ENCODE measurements around the gene MYO9B.
"Not testable (repeated sequence)": the region's sequence is repeated elsewhere in the genome, so short reads cannot be mapped to it uniquely, and the experiment has no call there.

The MYO9B gene

DNA sequence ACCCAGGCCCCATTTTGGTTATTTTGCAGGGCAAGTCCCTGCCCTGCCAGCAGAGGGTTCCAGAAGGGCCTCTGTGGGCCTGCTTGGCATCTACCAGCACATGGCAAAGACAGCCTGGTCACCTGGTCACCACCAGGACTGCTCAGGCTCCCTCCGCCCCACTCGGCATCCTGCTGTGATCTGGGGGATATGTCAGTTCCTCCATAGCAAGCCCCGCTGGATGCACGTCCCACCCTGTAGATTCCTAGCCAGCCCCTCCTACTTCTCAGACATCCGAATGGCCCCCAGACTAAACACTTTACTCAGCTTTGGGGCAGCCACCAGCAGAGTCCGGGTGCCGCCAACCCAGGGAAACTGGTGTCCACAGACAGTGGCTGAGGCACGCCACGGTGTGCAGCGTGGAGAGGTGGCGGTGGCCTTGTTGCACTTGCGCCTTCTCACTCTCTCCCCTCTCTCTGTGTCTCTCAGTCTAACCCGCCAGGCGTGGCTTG, 107.7 kb downstream of the MYO9B start:
- no peaks in the 10 kb centered on the region for H3K27me3 ChIP-seq (ENCODE audit: low read depth, low read length)
- peak overlapping the region; percentile 13; the same call in 1 of the 2 replicates for H3K9ac ChIP-seq (ENCODE audit: low read length)
- peaks cover 39% of the 10 kb centered on the region for H3K36me3 ChIP-seq (replicated peaks; ENCODE audit: low read depth, low read length)
- peaks cover 16% of the 10 kb centered on the region for H3K4me1 ChIP-seq (ENCODE audit: low read length)
- TF ChIP-seq, protein P1, sequence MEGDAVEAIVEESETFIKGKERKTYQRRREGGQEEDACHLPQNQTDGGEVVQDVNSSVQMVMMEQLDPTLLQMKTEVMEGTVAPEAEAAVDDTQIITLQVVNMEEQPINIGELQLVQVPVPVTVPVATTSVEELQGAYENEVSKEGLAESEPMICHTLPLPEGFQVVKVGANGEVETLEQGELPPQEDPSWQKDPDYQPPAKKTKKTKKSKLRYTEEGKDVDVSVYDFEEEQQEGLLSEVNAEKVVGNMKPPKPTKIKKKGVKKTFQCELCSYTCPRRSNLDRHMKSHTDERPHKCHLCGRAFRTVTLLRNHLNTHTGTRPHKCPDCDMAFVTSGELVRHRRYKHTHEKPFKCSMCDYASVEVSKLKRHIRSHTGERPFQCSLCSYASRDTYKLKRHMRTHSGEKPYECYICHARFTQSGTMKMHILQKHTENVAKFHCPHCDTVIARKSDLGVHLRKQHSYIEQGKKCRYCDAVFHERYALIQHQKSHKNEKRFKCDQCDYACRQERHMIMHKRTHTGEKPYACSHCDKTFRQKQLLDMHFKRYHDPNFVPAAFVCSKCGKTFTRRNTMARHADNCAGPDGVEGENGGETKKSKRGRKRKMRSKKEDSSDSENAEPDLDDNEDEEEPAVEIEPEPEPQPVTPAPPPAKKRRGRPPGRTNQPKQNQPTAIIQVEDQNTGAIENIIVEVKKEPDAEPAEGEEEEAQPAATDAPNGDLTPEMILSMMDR (IDR thresholded peaks at IDR 0.05; ENCODE audit: low read depth, low read length): 0 out of 2 replicates have a peak, but pooled peaks have one; percentile 20
- TF ChIP-seq EZH2phosphoT487 (IDR thresholded peaks at IDR 0.05; ENCODE audit: low read depth): no peak
- H2AFZ ChIP-seq (ENCODE audit: low read depth, low read length): 0 out of 2 replicates have a peak overlapping the region, but pooled peaks have one; percentile 1
- H3K79me2 ChIP-seq (ENCODE audit: low read length): no peaks in the 10 kb centered on the region
- no peaks in the 10 kb centered on the region for H4K20me1 ChIP-seq (ENCODE audit: insufficient read depth, low read length)
- H3K9me3 ChIP-seq (ENCODE audit: insufficient read depth, low read length): no peaks in the 10 kb centered on the region
- peak overlapping the region; percentile 32 for H3K4me3 ChIP-seq (ENCODE audit: low read length)
- peak overlapping the region; percentile 61 for H3K4me2 ChIP-seq (ENCODE audit: low read length)
- H3K27ac ChIP-seq (ENCODE audit: low read length): peak overlapping the region; percentile 46

DNA sequence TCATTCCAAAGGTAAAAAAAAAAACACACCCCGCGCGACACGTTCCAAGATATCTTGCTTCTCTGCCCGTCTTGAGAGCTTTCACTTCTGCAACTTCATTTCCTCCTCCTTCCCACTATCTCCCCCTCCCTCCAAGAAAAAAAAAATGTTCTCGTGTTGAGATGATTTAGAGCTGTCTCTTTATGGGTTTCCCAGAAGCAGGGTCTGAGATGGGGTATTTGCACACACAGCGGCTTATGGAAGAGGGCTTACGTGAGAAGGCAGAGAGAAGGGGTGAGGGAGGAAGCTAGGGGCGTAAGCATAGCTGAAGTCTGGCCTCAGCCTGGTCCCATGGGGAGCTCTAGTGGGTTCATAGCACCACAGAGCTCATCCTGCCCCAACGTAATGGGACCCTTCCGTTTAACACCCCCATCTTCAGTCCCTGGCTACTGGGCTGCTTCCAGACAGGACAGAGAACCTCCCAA, 108.3 kb downstream of the MYO9B start:
- Histone ChIP-seq H3K4me2 (ENCODE audit: low read length) (peak overlapping the region; percentile 61), H2AFZ (ENCODE audit: low read depth, low read length) (0 out of 2 replicates have a peak overlapping the region, but pooled peaks have one; percentile 1)

DNA sequence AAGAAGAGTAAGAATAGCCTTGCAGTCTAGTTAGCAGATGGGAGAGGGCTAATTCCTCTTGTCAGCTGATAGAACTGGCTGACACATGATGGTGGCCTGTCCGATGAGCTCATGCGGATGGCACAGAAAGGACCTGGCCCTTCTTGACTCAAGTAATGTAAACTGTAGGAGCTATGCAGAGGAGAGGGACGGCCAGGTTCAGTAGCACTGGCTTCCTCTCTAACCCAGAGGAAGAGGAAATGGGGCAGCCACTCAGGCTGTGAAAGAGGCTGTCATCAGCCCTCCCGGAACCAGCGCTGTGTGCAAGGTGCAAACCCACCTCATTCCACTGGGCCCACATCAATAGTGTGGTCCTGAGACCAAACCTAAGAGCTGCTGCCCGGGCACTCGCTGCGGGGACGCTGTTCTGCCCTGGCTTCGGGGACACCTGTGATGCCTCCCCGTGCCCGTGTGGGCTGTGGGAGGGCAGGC, 108.8 kb downstream of the MYO9B start:
- H3K4me1 ChIP-seq (ENCODE audit: low read length): peaks cover 16% of the 10 kb centered on the region
- TF ChIP-seq, protein P1 (IDR thresholded peaks at IDR 0.05; ENCODE audit: low read depth, low read length): no peak
- no peak for TF ChIP-seq EZH2phosphoT487 (IDR thresholded peaks at IDR 0.05; ENCODE audit: low read depth)
- H3K36me3 ChIP-seq (replicated peaks; ENCODE audit: low read depth, low read length): peaks cover 43% of the 10 kb centered on the region
- peak overlapping the region; percentile 46 for H3K27ac ChIP-seq (ENCODE audit: low read length)
- no peaks in the 10 kb centered on the region for H3K79me2 ChIP-seq (ENCODE audit: low read length)
- peak overlapping the region; percentile 61; the same call in 1 of the 2 replicates for H3K4me2 ChIP-seq (ENCODE audit: low read length)
- no peak overlapping the region for H2AFZ ChIP-seq (ENCODE audit: low read depth, low read length)
- H3K4me3 ChIP-seq (ENCODE audit: low read length): no peak overlapping the region
- H3K9me3 ChIP-seq (ENCODE audit: insufficient read depth, low read length): no peaks in the 10 kb centered on the region
- H4K20me1 ChIP-seq (ENCODE audit: insufficient read depth, low read length): no peaks in the 10 kb centered on the region
- H3K27me3 ChIP-seq (ENCODE audit: low read depth, low read length): no peaks in the 10 kb centered on the region
- no peak overlapping the region for H3K9ac ChIP-seq (ENCODE audit: low read length)

More for the DNA sequence above, 108.3 kb downstream of the MYO9B start:
- Histone ChIP-seq H4K20me1 (ENCODE audit: insufficient read depth, low read length) (no peaks in the 10 kb centered on the region), H3K27ac (ENCODE audit: low read length) (peak overlapping the region; percentile 46), H3K4me3 (ENCODE audit: low read length) (peak overlapping the region; percentile 32), H3K79me2 (ENCODE audit: low read length) (no peaks in the 10 kb centered on the region), H3K4me1 (ENCODE audit: low read length) (peaks cover 16% of the 10 kb centered on the region), H3K9ac (ENCODE audit: low read length) (peak overlapping the region; percentile 13; the same call in 1 of the 2 replicates), H3K27me3 (ENCODE audit: low read depth, low read length) (no peaks in the 10 kb centered on the region), H3K9me3 (ENCODE audit: insufficient read depth, low read length) (no peaks in the 10 kb centered on the region), H3K36me3 (replicated peaks; ENCODE audit: low read depth, low read length) (peaks cover 39% of the 10 kb centered on the region)
- TF ChIP-seq EZH2phosphoT487 (IDR thresholded peaks at IDR 0.05; ENCODE audit: low read depth): no peak
- TF ChIP-seq, protein P1 (IDR thresholded peaks at IDR 0.05; ENCODE audit: low read depth, low read length): no peak

DNA sequence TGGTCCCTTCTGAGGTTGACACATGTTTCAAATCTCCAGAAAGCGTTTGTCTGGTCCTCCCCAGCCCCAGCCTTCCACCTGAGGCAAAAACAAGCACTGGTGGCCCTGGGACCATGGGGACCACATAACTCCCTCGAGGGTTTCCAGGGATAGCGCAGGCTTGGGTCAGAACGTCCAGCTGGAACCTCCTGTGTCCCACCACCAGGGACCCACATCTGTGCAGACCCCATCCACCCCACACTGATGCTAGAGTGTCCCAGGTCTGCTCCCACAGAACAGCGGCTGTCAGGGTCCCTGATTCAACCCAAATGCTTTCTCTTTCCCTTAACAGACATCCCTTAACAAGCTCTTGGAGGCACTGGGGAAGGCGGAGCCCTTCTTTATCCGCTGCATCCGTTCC, 110.0 kb downstream of the MYO9B start:
- TF ChIP-seq, protein P1 (IDR thresholded peaks at IDR 0.05; ENCODE audit: low read depth, low read length): no peak
- TF ChIP-seq EZH2phosphoT487 (IDR thresholded peaks at IDR 0.05; ENCODE audit: low read depth): no peak
- Histone ChIP-seq H3K36me3 (replicated peaks; ENCODE audit: low read depth, low read length) (peaks cover 45% of the 10 kb centered on the region), H3K4me1 (ENCODE audit: low read length) (peaks cover 16% of the 10 kb centered on the region)

DNA sequence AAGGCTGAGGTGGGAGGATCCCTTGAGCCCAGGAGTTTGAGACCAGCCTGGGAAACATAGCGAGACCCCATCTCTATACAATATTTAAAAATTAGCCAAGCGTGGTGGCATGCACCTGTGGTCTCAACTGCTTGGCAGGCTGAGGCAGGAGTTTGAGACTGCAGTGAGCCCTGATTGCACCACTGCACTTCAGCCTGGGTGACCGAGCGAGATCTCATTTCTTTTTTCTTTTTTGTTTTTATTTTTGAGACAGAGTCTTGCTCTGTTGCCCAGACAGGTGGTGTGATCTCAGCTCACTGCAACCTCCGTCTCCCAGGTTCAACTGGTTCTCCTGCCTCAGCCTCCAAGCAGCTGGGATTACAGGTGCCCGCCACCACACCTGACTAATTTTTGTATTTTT, 116.2 kb downstream of the MYO9B start:
- not testable (repeated sequence) for H3K9me3 ChIP-seq (ENCODE audit: insufficient read depth, low read length); H3K79me2 ChIP-seq (ENCODE audit: low read length); H2AFZ ChIP-seq (ENCODE audit: low read depth, low read length); H3K27me3 ChIP-seq (ENCODE audit: low read depth, low read length); H3K4me2 ChIP-seq (ENCODE audit: low read length); H3K9ac ChIP-seq (ENCODE audit: low read length); H4K20me1 ChIP-seq (ENCODE audit: insufficient read depth, low read length); H3K27ac ChIP-seq (ENCODE audit: low read length); H3K4me1 ChIP-seq (ENCODE audit: low read length); H3K4me3 ChIP-seq (ENCODE audit: low read length)
- peaks cover 53% of the 10 kb centered on the region for H3K36me3 ChIP-seq (replicated peaks; ENCODE audit: low read depth, low read length)

More for the DNA sequence above, 110.0 kb downstream of the MYO9B start:
- no peak overlapping the region for H3K27ac ChIP-seq (ENCODE audit: low read length)
- H3K4me3 ChIP-seq (ENCODE audit: low read length): no peak overlapping the region
- no peak overlapping the region for H3K9ac ChIP-seq (ENCODE audit: low read length)
- H4K20me1 ChIP-seq (ENCODE audit: insufficient read depth, low read length): no peaks in the 10 kb centered on the region
- no peak overlapping the region for H2AFZ ChIP-seq (ENCODE audit: low read depth, low read length)
- no peak overlapping the region for H3K4me2 ChIP-seq (ENCODE audit: low read length)
- no peaks in the 10 kb centered on the region for H3K27me3 ChIP-seq (ENCODE audit: low read depth, low read length)
- no peaks in the 10 kb centered on the region for H3K9me3 ChIP-seq (ENCODE audit: insufficient read depth, low read length)
- no peaks in the 10 kb centered on the region for H3K79me2 ChIP-seq (ENCODE audit: low read length)

Data from OCI-LY3 (cell line).